ENCODE data around the gene FBXO3. TPM values are rescaled to one million over a fixed set of nuclear protein-coding genes. Genes with fewer than 3 reads are reported as not detected.

FBXO3 gene
- total and polyA plus RNA-seq, 9 of the 15 experiments (the other 6 are each of a cell fraction or from before 2014, with no cell fraction given) = 11.6 to 59.3 (median 29.2) TPM

DNA sequence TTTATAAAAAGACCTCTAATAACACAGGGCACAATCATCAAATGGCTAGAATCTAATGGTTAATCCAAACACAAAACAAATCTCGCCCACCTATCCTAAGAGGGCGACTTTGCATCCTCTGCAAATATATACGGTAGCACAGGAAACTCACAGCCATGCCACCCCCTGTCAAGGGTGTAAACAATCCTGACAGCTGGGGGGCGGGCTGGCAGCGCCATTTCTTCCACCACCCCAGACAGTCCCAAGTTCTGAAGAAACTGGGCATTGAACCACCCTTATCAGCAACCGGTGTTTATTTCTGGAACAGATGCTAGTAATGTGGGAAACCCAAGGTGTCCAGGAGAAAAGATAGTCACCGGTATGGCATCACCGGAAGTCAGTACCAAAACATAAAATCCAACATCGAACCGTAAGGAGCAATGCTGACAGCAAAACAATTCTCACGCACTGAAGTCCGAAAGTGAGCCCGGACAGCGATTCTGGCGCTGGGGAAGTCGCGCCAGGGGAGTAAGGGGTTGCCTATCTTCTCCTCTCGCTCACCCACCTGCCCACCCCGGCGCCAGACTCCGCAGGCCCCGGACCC lies 825 bp downstream of the FBXO3 start (continued):
- no peak for TF ChIP-seq IRF9 (tag; IDR thresholded peaks at IDR 0.05)
- no peak for TF ChIP-seq ZNF274 (IDR thresholded peaks at IDR 0.05; ENCODE audit: borderline replicate concordance, low read depth, low read length)
- no peak for TF ChIP-seq ZKSCAN1 (IDR thresholded peaks at IDR 0.05; ENCODE audit: low read depth, low read length)
- TF ChIP-seq GABPA (tag; conservative IDR thresholded peaks at IDR 0.05; ENCODE audit: low read depth) = peak; percentile 40; the same call in 1 of the 2 replicates
- TF ChIP-seq TFAP4 (CRISPR knock-in tag; IDR thresholded peaks at IDR 0.05; ENCODE audit: borderline replicate concordance) = peak; percentile 44; the same call in 1 of the 2 replicates
- no peak for TF ChIP-seq DMBX1 (CRISPR knock-in tag; IDR thresholded peaks at IDR 0.05; ENCODE audit: borderline replicate concordance)
- TF ChIP-seq, protein P1, sequence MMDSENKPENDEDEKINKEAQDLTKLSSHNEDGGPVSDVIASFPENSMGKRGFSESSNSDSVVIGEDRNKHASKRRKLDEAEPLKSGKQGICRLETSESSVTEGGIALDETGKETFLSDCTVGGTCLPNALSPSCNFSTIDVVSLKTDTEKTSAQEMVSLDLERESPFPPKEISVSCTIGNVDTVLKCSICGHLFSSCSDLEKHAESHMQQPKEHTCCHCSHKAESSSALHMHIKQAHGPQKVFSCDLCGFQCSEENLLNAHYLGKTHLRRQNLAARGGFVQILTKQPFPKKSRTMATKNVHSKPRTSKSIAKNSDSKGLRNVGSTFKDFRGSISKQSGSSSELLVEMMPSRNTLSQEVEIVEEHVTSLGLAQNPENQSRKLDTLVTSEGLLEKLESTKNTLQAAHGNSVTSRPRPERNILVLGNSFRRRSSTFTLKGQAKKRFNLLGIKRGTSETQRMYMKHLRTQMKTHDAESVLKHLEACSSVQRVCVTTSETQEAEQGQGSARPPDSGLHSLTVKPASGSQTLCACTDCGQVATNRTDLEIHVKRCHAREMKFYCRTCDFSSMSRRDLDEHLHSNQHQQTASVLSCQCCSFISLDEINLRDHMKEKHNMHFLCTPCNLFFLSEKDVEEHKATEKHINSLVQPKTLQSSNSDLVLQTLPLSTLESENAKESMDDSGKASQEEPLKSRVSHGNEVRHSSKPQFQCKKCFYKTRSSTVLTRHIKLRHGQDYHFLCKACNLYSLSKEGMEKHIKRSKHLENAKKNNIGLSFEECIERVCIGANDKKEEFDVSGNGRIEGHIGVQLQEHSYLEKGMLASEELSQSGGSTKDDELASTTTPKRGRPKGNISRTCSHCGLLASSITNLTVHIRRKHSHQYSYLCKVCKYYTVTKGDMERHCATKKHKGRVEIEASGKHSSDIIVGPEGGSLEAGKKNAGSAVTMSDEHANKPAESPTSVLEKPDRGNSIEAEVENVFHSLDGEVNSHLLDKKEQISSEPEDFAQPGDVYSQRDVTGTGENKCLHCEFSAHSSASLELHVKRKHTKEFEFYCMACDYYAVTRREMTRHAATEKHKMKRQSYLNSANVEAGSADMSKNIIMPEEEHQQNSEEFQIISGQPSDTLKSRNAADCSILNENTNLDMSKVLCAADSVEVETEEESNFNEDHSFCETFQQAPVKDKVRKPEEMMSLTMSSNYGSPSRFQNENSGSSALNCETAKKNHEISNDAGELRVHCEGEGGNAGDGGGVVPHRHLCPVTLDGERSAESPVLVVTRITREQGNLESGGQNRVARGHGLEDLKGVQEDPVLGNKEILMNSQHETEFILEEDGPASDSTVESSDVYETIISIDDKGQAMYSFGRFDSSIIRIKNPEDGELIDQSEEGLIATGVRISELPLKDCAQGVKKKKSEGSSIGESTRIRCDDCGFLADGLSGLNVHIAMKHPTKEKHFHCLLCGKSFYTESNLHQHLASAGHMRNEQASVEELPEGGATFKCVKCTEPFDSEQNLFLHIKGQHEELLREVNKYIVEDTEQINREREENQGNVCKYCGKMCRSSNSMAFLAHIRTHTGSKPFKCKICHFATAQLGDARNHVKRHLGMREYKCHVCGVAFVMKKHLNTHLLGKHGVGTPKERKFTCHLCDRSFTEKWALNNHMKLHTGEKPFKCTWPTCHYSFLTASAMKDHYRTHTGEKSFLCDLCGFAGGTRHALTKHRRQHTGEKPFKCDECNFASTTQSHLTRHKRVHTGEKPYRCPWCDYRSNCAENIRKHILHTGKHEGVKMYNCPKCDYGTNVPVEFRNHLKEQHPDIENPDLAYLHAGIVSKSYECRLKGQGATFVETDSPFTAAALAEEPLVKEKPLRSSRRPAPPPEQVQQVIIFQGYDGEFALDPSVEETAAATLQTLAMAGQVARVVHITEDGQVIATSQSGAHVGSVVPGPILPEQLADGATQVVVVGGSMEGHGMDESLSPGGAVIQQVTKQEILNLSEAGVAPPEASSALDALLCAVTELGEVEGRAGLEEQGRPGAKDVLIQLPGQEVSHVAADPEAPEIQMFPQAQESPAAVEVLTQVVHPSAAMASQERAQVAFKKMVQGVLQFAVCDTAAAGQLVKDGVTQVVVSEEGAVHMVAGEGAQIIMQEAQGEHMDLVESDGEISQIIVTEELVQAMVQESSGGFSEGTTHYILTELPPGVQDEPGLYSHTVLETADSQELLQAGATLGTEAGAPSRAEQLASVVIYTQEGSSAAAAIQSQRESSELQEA (IDR thresholded peaks at IDR 0.05; ENCODE audit: low read depth) = no peak
- TF ChIP-seq TGIF2 (CRISPR knock-in tag; IDR thresholded peaks at IDR 0.05) = 0 out of 2 replicates have a peak, but pooled peaks have one; percentile 65
- TF ChIP-seq HNRNPLL (IDR thresholded peaks at IDR 0.05; ENCODE audit: low read depth, low read length, poor library complexity, severe bottlenecking) = peak; percentile 60
- no peak for TF ChIP-seq PHF21A (IDR thresholded peaks at IDR 0.05; ENCODE audit: borderline replicate concordance, low read depth)
- TF ChIP-seq SAFB (IDR thresholded peaks at IDR 0.05; ENCODE audit: borderline replicate concordance, low read depth, low read length) = no peak
- TF ChIP-seq ETS1 (conservative IDR thresholded peaks at IDR 0.05; ENCODE audit: control insufficient read depth, low read depth, low read length) = peak; percentile 41; the same call in 1 of the 2 replicates
- no peak for TF ChIP-seq LEF1 (IDR thresholded peaks at IDR 0.05)
- no peak for TF ChIP-seq ZNF717 (CRISPR knock-in tag; IDR thresholded peaks at IDR 0.05)
- TF ChIP-seq NR4A1 (CRISPR knock-in tag; IDR thresholded peaks at IDR 0.05) = no peak
- no peak for TF ChIP-seq NR4A1 (tag; IDR thresholded peaks at IDR 0.05)
- no peak for TF ChIP-seq CHD1 (IDR thresholded peaks at IDR 0.05; ENCODE audit: low read length)
